Measurements from ENCODE around the gene BCL2L1. TPM values are rescaled to one million over a fixed set of nuclear protein-coding genes. Genes with fewer than 3 reads are reported as not detected.

The BCL2L1 gene
- total RNA-seq, 1 experiment from 2014 or later: 226 TPM

DNA sequence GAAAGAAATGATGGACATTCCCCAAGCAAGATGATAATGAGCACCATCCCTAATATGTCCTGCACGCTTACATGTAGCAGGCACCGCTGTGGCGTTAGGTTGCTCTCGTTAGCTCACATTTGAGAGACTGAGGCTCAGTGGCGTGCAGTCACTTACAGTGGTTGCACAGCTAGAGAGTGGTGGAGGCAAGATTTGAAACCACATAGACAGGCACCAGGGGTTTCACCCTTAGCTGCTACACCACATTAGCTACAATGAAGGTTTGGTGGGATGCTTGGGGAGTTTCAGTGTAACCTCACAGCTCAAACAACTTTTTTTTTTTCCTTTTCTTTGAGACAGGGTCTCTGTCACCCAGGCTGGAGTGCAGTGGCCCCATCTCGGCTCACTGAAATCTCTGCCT lies 81.3 kb downstream of the BCL2L1 start:
- ATAC-seq (no peak), DNase-seq (ENCODE audit: low read depth, low spot score) (no peak)
- H2AFZ ChIP-seq (ENCODE audit: low read depth, low read length, poor library complexity, severe bottlenecking): no peak overlapping the region
- no peaks in the 10 kb centered on the region for H3K36me3 ChIP-seq (ENCODE audit: control insufficient read depth in 1 of 2, insufficient read depth in 2 of 2, low read length in 2 of 2)
- no peaks in the 10 kb centered on the region for H3K9me3 ChIP-seq (ENCODE audit: control insufficient read depth in 1 of 2, insufficient read depth in 1 of 2, low read depth in 1 of 2, low read length in 2 of 2)
- no TSS peak for BruUV-seq (replicated peaks)
- no peak overlapping the region for H3K9ac ChIP-seq (ENCODE audit: low read length)
- no peaks in the 10 kb centered on the region for H3K9me2 ChIP-seq (ENCODE audit: insufficient read depth)
- H3K27me3 ChIP-seq (ENCODE audit: insufficient read depth, low read length): no peaks in the 10 kb centered on the region
- RAD21 ChIA-PET (ENCODE audit: low non-redundant PET in 1 of 2, low total read pairs in 2 of 2, uncharacterized antibody in 2 of 2, unreplicated experiment in 2 of 2): no interaction called here
- CTCF ChIA-PET: interaction anchor here (1.7 kb wide), 1 partner anchor 20 kb away, joined by 7 read pairs; no protein-coding TSS in a partner anchor
- POLR2A ChIA-PET: interaction anchor here (0.7 to 0.9 kb wide), 2 partner anchors 81 to 82 kb away, joined by 3 read pairs; no protein-coding TSS in a partner anchor
- no peaks in the 10 kb centered on the region for H3K79me2 ChIP-seq (ENCODE audit: insufficient read depth, low read length)
- H4K20me1 ChIP-seq (ENCODE audit: insufficient read depth): no peaks in the 10 kb centered on the region
- H3K4me2 ChIP-seq (ENCODE audit: low read length): no peak overlapping the region
- TF ChIP-seq, protein P1, sequence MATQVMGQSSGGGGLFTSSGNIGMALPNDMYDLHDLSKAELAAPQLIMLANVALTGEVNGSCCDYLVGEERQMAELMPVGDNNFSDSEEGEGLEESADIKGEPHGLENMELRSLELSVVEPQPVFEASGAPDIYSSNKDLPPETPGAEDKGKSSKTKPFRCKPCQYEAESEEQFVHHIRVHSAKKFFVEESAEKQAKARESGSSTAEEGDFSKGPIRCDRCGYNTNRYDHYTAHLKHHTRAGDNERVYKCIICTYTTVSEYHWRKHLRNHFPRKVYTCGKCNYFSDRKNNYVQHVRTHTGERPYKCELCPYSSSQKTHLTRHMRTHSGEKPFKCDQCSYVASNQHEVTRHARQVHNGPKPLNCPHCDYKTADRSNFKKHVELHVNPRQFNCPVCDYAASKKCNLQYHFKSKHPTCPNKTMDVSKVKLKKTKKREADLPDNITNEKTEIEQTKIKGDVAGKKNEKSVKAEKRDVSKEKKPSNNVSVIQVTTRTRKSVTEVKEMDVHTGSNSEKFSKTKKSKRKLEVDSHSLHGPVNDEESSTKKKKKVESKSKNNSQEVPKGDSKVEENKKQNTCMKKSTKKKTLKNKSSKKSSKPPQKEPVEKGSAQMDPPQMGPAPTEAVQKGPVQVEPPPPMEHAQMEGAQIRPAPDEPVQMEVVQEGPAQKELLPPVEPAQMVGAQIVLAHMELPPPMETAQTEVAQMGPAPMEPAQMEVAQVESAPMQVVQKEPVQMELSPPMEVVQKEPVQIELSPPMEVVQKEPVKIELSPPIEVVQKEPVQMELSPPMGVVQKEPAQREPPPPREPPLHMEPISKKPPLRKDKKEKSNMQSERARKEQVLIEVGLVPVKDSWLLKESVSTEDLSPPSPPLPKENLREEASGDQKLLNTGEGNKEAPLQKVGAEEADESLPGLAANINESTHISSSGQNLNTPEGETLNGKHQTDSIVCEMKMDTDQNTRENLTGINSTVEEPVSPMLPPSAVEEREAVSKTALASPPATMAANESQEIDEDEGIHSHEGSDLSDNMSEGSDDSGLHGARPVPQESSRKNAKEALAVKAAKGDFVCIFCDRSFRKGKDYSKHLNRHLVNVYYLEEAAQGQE (IDR thresholded peaks at IDR 0.05; ENCODE audit: low read depth): no peak
- TF ChIP-seq POLR2AphosphoS5 (IDR thresholded peaks at IDR 0.05; ENCODE audit: low read depth, low read length): no peak
- intact Hi-C loops (cut with micrococcal nuclease): no loop called here
- H3K27ac ChIP-seq (ENCODE audit: low read depth, low read length): no peak overlapping the region
- H3K4me1 ChIP-seq (ENCODE audit: control insufficient read depth in 1 of 2, insufficient read depth in 2 of 2, low read length in 2 of 2): peaks cover 15 to 28% of the 10 kb centered on the region in 2 experiments
- no peak overlapping the region for H3K4me3 ChIP-seq (replicated peaks in 1 of 2; ENCODE audit: low read depth in 1 of 2, low read length in 2 of 2)

DNA sequence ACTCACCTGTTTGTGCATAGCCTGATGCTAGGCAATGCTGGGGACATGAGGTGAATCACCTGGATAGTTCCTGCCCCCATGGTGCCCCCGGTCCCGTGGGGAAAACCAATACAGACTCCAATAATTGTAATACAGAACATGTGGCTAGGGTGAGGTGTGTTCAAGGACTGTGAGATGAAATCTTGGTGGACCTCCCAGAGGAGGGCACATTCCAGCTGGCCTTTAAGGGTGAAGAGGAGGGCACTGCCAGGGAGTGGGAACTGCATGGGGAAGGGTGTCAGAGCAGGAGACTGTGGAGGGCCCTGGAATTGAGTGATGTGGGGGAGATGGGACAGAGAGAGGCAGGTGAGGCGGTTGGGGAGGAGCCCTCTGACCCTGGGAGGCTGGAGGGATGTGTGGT lies 82.4 kb downstream of the BCL2L1 start:
- POLR2A ChIA-PET: no interaction called here
- Histone ChIP-seq H3K4me1 (ENCODE audit: control insufficient read depth in 1 of 2, insufficient read depth in 2 of 2, low read length in 2 of 2) (peaks cover 12 to 20% of the 10 kb centered on the region in 2 experiments), H3K9me3 (ENCODE audit: control insufficient read depth in 1 of 2, insufficient read depth in 1 of 2, low read depth in 1 of 2, low read length in 2 of 2) (no peaks in the 10 kb centered on the region), H3K9ac (ENCODE audit: low read length) (no peak overlapping the region), H3K79me2 (ENCODE audit: insufficient read depth, low read length) (no peaks in the 10 kb centered on the region), H3K4me3 (replicated peaks in 1 of 2; ENCODE audit: low read depth in 1 of 2, low read length in 2 of 2) (no peak overlapping the region), H3K9me2 (ENCODE audit: insufficient read depth) (no peaks in the 10 kb centered on the region), H2AFZ (ENCODE audit: low read depth, low read length, poor library complexity, severe bottlenecking) (no peak overlapping the region), H3K4me2 (ENCODE audit: low read length) (no peak overlapping the region), H3K27ac (ENCODE audit: low read depth, low read length) (no peak overlapping the region), H3K36me3 (ENCODE audit: control insufficient read depth in 1 of 2, insufficient read depth in 2 of 2, low read length in 2 of 2) (no peaks in the 10 kb centered on the region), H4K20me1 (ENCODE audit: insufficient read depth) (no peaks in the 10 kb centered on the region), H3K27me3 (ENCODE audit: insufficient read depth, low read length) (no peaks in the 10 kb centered on the region)
- BruUV-seq (replicated peaks): no TSS peak
- ATAC-seq (no peak), DNase-seq (ENCODE audit: low read depth, low spot score) (no peak)
- intact Hi-C loops (cut with micrococcal nuclease): no loop called here
- RAD21 ChIA-PET (ENCODE audit: low non-redundant PET in 1 of 2, low total read pairs in 2 of 2, uncharacterized antibody in 2 of 2, unreplicated experiment in 2 of 2): no interaction called here
- CTCF ChIA-PET: no interaction called here
- no peak for TF ChIP-seq EGR1 (IDR thresholded peaks at IDR 0.05; ENCODE audit: low read depth)
- no peak for TF ChIP-seq SP1 (IDR thresholded peaks at IDR 0.05; ENCODE audit: low read depth)

Data from HCT116 (cell line).